Endothelial cell of umbilical vein (primary cell): Measurements from ENCODE around the gene ASB17. TPM values are rescaled to one million over a fixed set of nuclear protein-coding genes. Genes with fewer than 3 reads are reported as not detected.

Experiments used
- BruUV-seq: library from RNA; stranded (reverse); fragments of 400-500 nt; replicated peaks from 2 replicates; lab custom pipeline; 2021; lab: Mats Ljungman, UMichigan
- CTCF ChIA-PET: fragments of 300-600, 350-600 bp; sonication (Branson Sonifier 250); formaldehyde crosslinking; loops from one replicate; lab custom pipeline; 2021; ENCODE audit warnings: antibody characterized with exemption, inconsistent platforms; lab: Charles Lee
- POLR2A ChIA-PET: fragments of 300-600, 350-600 bp; sonication (Branson Sonifier 250); formaldehyde crosslinking; loops from one replicate; lab custom pipeline; 2021; ENCODE audit warnings: antibody characterized with exemption, inconsistent platforms; lab: Charles Lee
- DNase-seq: peaks from one replicate; pipeline ENCODE4 v3.0.0-alpha.2; 2011; ENCODE audit warnings: low read depth, low spot score
- FAIRE-seq: peaks from 2 replicates; lab custom pipeline; 2011; peaks lifted over from hg19 to GRCh38; lab: Jason Lieb, UNC
- H2AFZ ChIP-seq: 2 replicates; pipeline ENCODE4 v1.6.0; 2012; ENCODE audit warnings: low read depth, low read length, control low read depth, inconsistent platforms
- H3K27ac ChIP-seq: 2 replicates; pipeline ENCODE4 v1.5.1; 2011; ENCODE audit warnings: low read depth, mild to moderate bottlenecking, control low read depth, low read length, moderate library complexity; ENCODE audit not compliant: insufficient read depth
- H3K27me3 ChIP-seq, 2 experiments: 2 replicates each; pipeline versions ENCODE4 v1.6.0 to v1.6.1; 2011; ENCODE audit warnings: low read length in 2 of 2, mixed read lengths in 1 of 2; ENCODE audit not compliant: control insufficient read depth in 2 of 2, insufficient read depth in 2 of 2
- H3K36me3 ChIP-seq, 2 experiments: 2 replicates in 1 of 2; 3 replicates in 1 of 2; pipeline ENCODE4 v1.5.1; 2011; ENCODE audit warnings: low read length in 2 of 2, mild to moderate bottlenecking in 1 of 2, moderate library complexity in 1 of 2; ENCODE audit not compliant: control insufficient read depth in 2 of 2, insufficient read depth in 2 of 2; ENCODE audit errors: extremely low read depth in 1 of 2
- H3K4me1 ChIP-seq: 3 replicates; pipeline ENCODE4 v1.5.1; 2011; ENCODE audit warnings: mild to moderate bottlenecking, low read length; ENCODE audit not compliant: control insufficient read depth, insufficient read depth; ENCODE audit errors: extremely low read depth
- H3K4me2 ChIP-seq: 2 replicates; pipeline ENCODE4 v1.6.1; 2011; ENCODE audit warnings: low read length, control low read depth, mixed read lengths; ENCODE audit not compliant: insufficient read depth
- H3K4me3 ChIP-seq, 3 experiments: fragments of 200-600 bp in 1 of 3; sonication (generic), shearing (Covaris generic) in 1 of 3; replicated peaks in 1 of 3; 2 replicates each; pipeline ENCODE4 v1.5.1; 2011 to 2016; ENCODE audit warnings: control low read depth in 3 of 3, low read length in 3 of 3, mild to moderate bottlenecking in 2 of 3, inconsistent platforms in 1 of 3, low read depth in 1 of 3, moderate library complexity in 1 of 3; ENCODE audit not compliant: insufficient read depth in 1 of 3
- H3K79me2 ChIP-seq: 2 replicates; pipeline ENCODE4 v1.6.0; 2012; ENCODE audit warnings: low read length, inconsistent platforms; ENCODE audit not compliant: control insufficient read depth, insufficient read depth
- H3K9ac ChIP-seq: replicated peaks from 2 replicates; pipeline ENCODE3; 2011; ENCODE audit warnings: low read length, control low read depth; ENCODE audit not compliant: insufficient read depth; ENCODE audit errors: extremely low read depth
- H3K9me1 ChIP-seq: replicated peaks from 3 replicates; pipeline ENCODE4 v1.6.0; 2011; ENCODE audit warnings: mild to moderate bottlenecking, low read length; ENCODE audit not compliant: control insufficient read depth, insufficient read depth; ENCODE audit errors: extremely low read depth
- H3K9me3 ChIP-seq: replicated peaks from 2 replicates; pipeline ENCODE4 v1.5.1; 2012; ENCODE audit warnings: low read length, inconsistent platforms; ENCODE audit not compliant: control insufficient read depth, insufficient read depth
- H4K20me1 ChIP-seq: replicated peaks from 2 replicates; pipeline ENCODE3; 2011; ENCODE audit warnings: mild to moderate bottlenecking, low read length; ENCODE audit not compliant: control insufficient read depth, insufficient read depth; ENCODE audit errors: extremely low read depth
- CTCF ChIP-seq, 2 donors: IDR thresholded peaks; 1 replicate in 1 of 2; 2 replicates in 1 of 2; pipeline ENCODE4 v1.5.1; 2011; ENCODE audit warnings: low read length in 2 of 2, mild to moderate bottlenecking in 2 of 2, moderate library complexity in 2 of 2, control low read depth in 1 of 2, inconsistent platforms in 1 of 2, low read depth in 1 of 2; ENCODE audit not compliant: insufficient read depth in 1 of 2; ENCODE audit errors: extremely low read depth in 1 of 2
- EZH2 ChIP-seq: IDR thresholded peaks from 2 replicates; pipeline ENCODE4 v1.6.1; 2012; ENCODE audit warnings: borderline replicate concordance, low read depth, mild to moderate bottlenecking, moderate library complexity, low read length, inconsistent platforms; ENCODE audit not compliant: severe bottlenecking
- FOS ChIP-seq: IDR thresholded peaks from 2 replicates; pipeline ENCODE4 v1.6.1; 2011; ENCODE audit warnings: mild to moderate bottlenecking, low read length, moderate library complexity, borderline replicate concordance; ENCODE audit not compliant: insufficient read depth
- GATA2 ChIP-seq: IDR thresholded peaks from 2 replicates; pipeline ENCODE4 v1.7.0; 2011; ENCODE audit warnings: low read depth, mild to moderate bottlenecking, moderate library complexity, mixed read lengths, low read length; ENCODE audit not compliant: insufficient read length, insufficient read depth
- JUN ChIP-seq: IDR thresholded peaks from 2 replicates; pipeline ENCODE4 v1.6.1; 2011; ENCODE audit warnings: borderline replicate concordance, low read depth; ENCODE audit not compliant: insufficient read length, insufficient read depth
- MAX ChIP-seq: IDR thresholded peaks from 2 replicates; pipeline ENCODE4 v1.6.1; 2011; ENCODE audit not compliant: insufficient read depth, insufficient read length
- MYC ChIP-seq: IDR thresholded peaks from one replicate; pipeline ENCODE4 v1.6.1; 2011; ENCODE audit warnings: mild to moderate bottlenecking, low read depth, low read length
- POLR2A ChIP-seq: IDR thresholded peaks from 2 replicates; pipeline ENCODE4 v1.6.1; 2012; ENCODE audit warnings: low read depth, mild to moderate bottlenecking, control low read depth, low read length
- POLR2AphosphoS5 ChIP-seq: IDR thresholded peaks from 2 replicates; pipeline ENCODE4 v1.6.1; 2012; ENCODE audit warnings: low read depth, mild to moderate bottlenecking, control low read depth, low read length, moderate library complexity; ENCODE audit not compliant: insufficient read depth
- dilution Hi-C: fragments of 300-500 bp; cut with MboI; formaldehyde crosslinking; loops from one replicate; pipeline ENCODE4 v1.15.0; 2019; ENCODE audit warnings: low sequenced_read_pairs; ENCODE audit not compliant: extremely low pct_ligation_motif_present
- intact Hi-C: fragments of 100-400 bp; cut with micrococcal nuclease; formaldehyde crosslinking; loops from one replicate; pipeline ENCODE4 v1.10.0; 2022
- polyA plus RNA-seq, 4 experiments: library from polyadenylated mRNA; depleted of rRNA in 3 of 4; stranded (reverse) in 3 of 4; unstranded in 1 of 4; fragments of >200 nt; gene quantifications; 2 replicates each; pipeline versions ENCODE4 v1.2.1 to v1.2.3, GENCODE V29; 2011 to 2012; ENCODE audit warnings: missing spikeins in 1 of 4
- total RNA-seq: library from RNA; stranded (reverse); gene quantifications from 2 replicates; pipeline ENCODE4 v1.2.3, GENCODE V29; 2021

ASB17 gene
- total and polyA plus RNA-seq, 2 donors (not counting 3 experiments of a cell fraction or from before 2014, with no cell fraction given): not detected

GRCh38 chr1:75952016-75952415 lies 19.8 kb upstream of the ASB17 start:
- H3K9me3 ChIP-seq: no peaks in the 10 kb centered on the region
- H3K4me2 ChIP-seq: no peak overlapping the region
- H3K27ac ChIP-seq: no peak overlapping the region
- H4K20me1 ChIP-seq: no peaks in the 10 kb centered on the region
- H3K4me3 ChIP-seq: no peak overlapping the region
- intact Hi-C loops (loop anchor here (10.0 kb wide), 1 partner anchor 653 kb away; no protein-coding TSS in a partner anchor), dilution Hi-C loops (no loop called here)
- H3K27me3 ChIP-seq: peaks cover 0 to 3% of the 10 kb centered on the region in 2 experiments
- H3K79me2 ChIP-seq: no peaks in the 10 kb centered on the region
- H3K4me1 ChIP-seq: no peaks in the 10 kb centered on the region
- no peak for TF ChIP-seq POLR2AphosphoS5
- TF ChIP-seq MAX: no peak
- TF ChIP-seq EZH2: no peak
- no peak for TF ChIP-seq GATA2
- TF ChIP-seq POLR2A: no peak
- TF ChIP-seq CTCF (IDR thresholded peaks at IDR 0.05; ENCODE audit: extremely low read depth in 1 of 2, insufficient read depth in 1 of 2, low read depth in 1 of 2, low read length in 2 of 2): no peak
- TF ChIP-seq MYC: no peak
- TF ChIP-seq FOS: no peak
- no peak for TF ChIP-seq JUN
- no peaks in the 10 kb centered on the region for H3K9me1 ChIP-seq
- ChIA-PET POLR2A (no interaction called here), CTCF (interaction anchor here (1.2 to 1.6 kb wide), 2 partner anchors 9 to 53 kb away, joined by 4 read pairs; no protein-coding TSS in a partner anchor)
- BruUV-seq: no TSS peak
- FAIRE-seq: no peak
- DNase-seq: no peak
- no peaks in the 10 kb centered on the region for H3K36me3 ChIP-seq
- H3K9ac ChIP-seq: no peak overlapping the region
- H2AFZ ChIP-seq: no peak overlapping the region
